Osteoblast (primary cell): ENCODE data around the gene CCDC71. TPM values are rescaled to one million over a fixed set of nuclear protein-coding genes. Genes with fewer than 3 reads are reported as not detected.

ENCODE experiments used
- DNase-seq: peaks from one replicate; pipeline ENCODE4 v3.0.0; 2011; ENCODE audit warnings: low spot score, mixed read lengths; ENCODE audit not compliant: insufficient read length; ENCODE audit errors: missing footprints
- H2AFZ ChIP-seq: 2 replicates; pipeline ENCODE4 v1.6.0; 2011; ENCODE audit warnings: mild to moderate bottlenecking, low read length
- H3K27ac ChIP-seq: 2 replicates; pipeline ENCODE4 v1.5.1; 2011; ENCODE audit warnings: mild to moderate bottlenecking, low read depth, low read length, moderate library complexity
- H3K27me3 ChIP-seq: 2 replicates; pipeline ENCODE4 v1.6.0; 2012; ENCODE audit warnings: mild to moderate bottlenecking, control low read depth, inconsistent platforms, low read length, moderate library complexity; ENCODE audit not compliant: insufficient read depth
- H3K36me3 ChIP-seq: 2 replicates; pipeline ENCODE4 v1.5.1; 2011; ENCODE audit warnings: mild to moderate bottlenecking, low read length, control low read depth, moderate library complexity; ENCODE audit not compliant: insufficient read depth
- H3K4me1 ChIP-seq: 2 replicates; pipeline ENCODE4 v1.5.1; 2011; ENCODE audit warnings: mild to moderate bottlenecking, low read length, control low read depth, moderate library complexity; ENCODE audit not compliant: insufficient read depth
- H3K4me2 ChIP-seq: 2 replicates; pipeline ENCODE4 v1.6.0; 2011; ENCODE audit warnings: mild to moderate bottlenecking, low read length; ENCODE audit not compliant: insufficient read depth
- H3K4me3 ChIP-seq: fragments of 200-600 bp; sonication (generic); 3 replicates; pipeline ENCODE4 v1.5.1; 2012; ENCODE audit warnings: mild to moderate bottlenecking, low read length, inconsistent platforms; ENCODE audit not compliant: insufficient read depth
- H3K79me2 ChIP-seq: 2 replicates; pipeline ENCODE4 v1.6.0; 2012; ENCODE audit warnings: mild to moderate bottlenecking, low read length, control low read depth, inconsistent platforms; ENCODE audit not compliant: insufficient read depth
- H3K9me3 ChIP-seq: 2 replicates; pipeline ENCODE4 v1.5.1; 2011; ENCODE audit warnings: low read depth, low read length, control low read depth
- H4K20me1 ChIP-seq: 2 replicates; pipeline ENCODE4 v1.6.0; 2012; ENCODE audit warnings: mild to moderate bottlenecking, low read length, control low read depth; ENCODE audit not compliant: insufficient read depth
- total RNA-seq: library from RNA; depleted of rRNA; stranded (reverse); fragments of >200 nt; gene quantifications from 2 replicates; pipeline ENCODE4 v1.2.3, GENCODE V29; 2012
- TF ChIP-seq, protein P1 (sequence below): IDR thresholded peaks from 2 replicates; pipeline ENCODE4 v1.5.1; 2011; ENCODE audit warnings: mild to moderate bottlenecking, low read depth, low read length, moderate library complexity; ENCODE audit errors: extremely low read depth

CCDC71 gene
- total RNA-seq, 1 donor: 22.8 TPM

DNA sequence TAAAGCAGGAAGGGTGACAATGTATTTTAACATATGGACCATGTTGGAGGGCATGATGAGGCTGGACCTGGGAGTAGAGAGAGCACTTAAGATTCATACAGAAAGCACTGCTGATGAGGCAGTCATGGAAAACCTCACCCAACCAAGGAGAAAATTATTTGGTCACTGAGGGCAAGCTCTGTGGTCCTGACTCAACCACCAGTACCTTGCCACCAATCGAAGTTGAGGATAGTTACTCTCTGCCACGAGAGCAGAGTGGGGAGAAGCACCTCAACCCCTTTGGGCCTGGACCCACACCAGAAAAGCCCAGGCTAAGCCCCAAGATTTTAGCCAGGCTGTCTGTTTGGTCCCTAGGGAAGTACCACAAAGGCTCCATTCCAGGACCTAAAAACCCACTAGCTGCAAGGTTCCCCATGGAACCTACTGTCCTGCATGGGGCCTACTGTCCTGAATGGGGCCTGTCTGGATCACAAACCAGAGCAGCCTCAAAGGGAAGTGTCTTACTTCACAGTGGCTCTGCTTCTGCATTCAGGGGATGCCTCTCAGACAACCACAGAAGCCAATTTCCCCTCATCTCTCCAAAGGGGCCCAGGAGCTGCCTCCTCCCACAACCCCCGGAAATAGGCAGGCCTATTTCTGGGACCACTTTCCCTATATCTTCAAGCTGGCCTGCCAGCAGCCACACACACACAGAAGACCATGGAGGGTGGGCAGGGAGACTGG, 4.2 kb downstream of the CCDC71 start:
- no peak overlapping the region for H3K4me2 ChIP-seq
- TF ChIP-seq, protein P1, sequence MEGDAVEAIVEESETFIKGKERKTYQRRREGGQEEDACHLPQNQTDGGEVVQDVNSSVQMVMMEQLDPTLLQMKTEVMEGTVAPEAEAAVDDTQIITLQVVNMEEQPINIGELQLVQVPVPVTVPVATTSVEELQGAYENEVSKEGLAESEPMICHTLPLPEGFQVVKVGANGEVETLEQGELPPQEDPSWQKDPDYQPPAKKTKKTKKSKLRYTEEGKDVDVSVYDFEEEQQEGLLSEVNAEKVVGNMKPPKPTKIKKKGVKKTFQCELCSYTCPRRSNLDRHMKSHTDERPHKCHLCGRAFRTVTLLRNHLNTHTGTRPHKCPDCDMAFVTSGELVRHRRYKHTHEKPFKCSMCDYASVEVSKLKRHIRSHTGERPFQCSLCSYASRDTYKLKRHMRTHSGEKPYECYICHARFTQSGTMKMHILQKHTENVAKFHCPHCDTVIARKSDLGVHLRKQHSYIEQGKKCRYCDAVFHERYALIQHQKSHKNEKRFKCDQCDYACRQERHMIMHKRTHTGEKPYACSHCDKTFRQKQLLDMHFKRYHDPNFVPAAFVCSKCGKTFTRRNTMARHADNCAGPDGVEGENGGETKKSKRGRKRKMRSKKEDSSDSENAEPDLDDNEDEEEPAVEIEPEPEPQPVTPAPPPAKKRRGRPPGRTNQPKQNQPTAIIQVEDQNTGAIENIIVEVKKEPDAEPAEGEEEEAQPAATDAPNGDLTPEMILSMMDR: no peak
- no peak overlapping the region for H3K4me3 ChIP-seq
- H2AFZ ChIP-seq: no peak overlapping the region
- peaks cover 13% of the 10 kb centered on the region for H4K20me1 ChIP-seq
- peaks cover 16% of the 10 kb centered on the region for H3K36me3 ChIP-seq
- peaks cover 14% of the 10 kb centered on the region for H3K4me1 ChIP-seq
- DNase-seq: peak; percentile 56
- peaks cover 33% of the 10 kb centered on the region for H3K79me2 ChIP-seq
- H3K27me3 ChIP-seq: no peaks in the 10 kb centered on the region
- H3K27ac ChIP-seq: no peak overlapping the region
- no peaks in the 10 kb centered on the region for H3K9me3 ChIP-seq

DNA sequence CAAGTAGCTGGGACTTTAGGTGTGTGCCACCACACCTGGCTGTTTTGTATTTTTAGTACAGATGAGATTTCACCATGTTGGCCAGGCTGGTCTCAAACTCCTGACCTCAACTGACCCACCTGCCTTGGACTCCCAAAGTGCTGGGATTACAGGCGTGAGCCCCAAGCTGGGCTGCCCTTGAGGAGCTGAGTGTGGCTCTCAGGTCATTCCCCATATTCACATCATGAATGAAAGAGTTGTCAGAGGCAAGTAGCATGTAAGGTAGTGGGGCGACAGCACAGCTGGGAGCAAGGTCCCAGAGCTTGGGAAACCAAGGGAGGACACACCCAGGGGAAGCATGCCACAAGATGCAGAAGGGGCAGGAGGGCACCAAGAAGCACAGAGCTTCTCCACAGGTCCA, 4.9 kb downstream of the CCDC71 start:
- no peak overlapping the region for H2AFZ ChIP-seq
- H3K79me2 ChIP-seq: peaks cover 28% of the 10 kb centered on the region
- no peaks in the 10 kb centered on the region for H3K27me3 ChIP-seq
- peaks cover 9% of the 10 kb centered on the region for H3K4me1 ChIP-seq
- H4K20me1 ChIP-seq: peaks cover 13% of the 10 kb centered on the region
- no peak overlapping the region for H3K4me3 ChIP-seq
- H3K4me2 ChIP-seq: no peak overlapping the region
- H3K36me3 ChIP-seq: peaks cover 16% of the 10 kb centered on the region
- DNase-seq: peak; percentile 60
- H3K27ac ChIP-seq: no peak overlapping the region
- H3K9me3 ChIP-seq: no peaks in the 10 kb centered on the region
- TF ChIP-seq, protein P1: no peak

DNA sequence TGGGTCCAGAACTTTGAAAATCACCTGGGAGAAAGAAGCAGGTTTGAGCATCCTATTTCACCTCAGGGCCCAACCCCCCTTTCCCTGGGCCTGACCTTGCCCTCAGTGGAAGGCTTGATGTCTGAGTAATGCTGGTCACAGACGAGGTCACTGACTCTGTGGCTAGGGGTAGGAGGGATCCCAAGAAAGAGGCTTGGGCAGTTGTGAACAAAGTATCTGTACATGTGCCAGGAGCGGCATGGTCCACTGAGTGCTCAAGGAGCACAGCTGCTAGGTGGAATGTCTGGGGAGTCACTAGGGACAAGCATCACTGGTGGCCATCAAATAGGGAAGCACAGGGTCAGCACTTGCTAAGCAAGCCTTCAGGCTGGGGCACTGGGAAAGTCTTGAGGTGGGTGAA, 7.3 kb downstream of the CCDC71 start:
- Histone ChIP-seq H2AFZ (no peak overlapping the region), H3K4me1 (no peaks in the 10 kb centered on the region), H3K36me3 (peaks cover 12% of the 10 kb centered on the region), H4K20me1 (peaks cover 6% of the 10 kb centered on the region), H3K9me3 (no peaks in the 10 kb centered on the region), H3K27ac (no peak overlapping the region), H3K27me3 (no peaks in the 10 kb centered on the region), H3K4me3 (no peak overlapping the region), H3K4me2 (no peak overlapping the region), H3K79me2 (peaks cover 5% of the 10 kb centered on the region)
- TF ChIP-seq, protein P1: no peak
- DNase-seq: peak; percentile 49

DNA sequence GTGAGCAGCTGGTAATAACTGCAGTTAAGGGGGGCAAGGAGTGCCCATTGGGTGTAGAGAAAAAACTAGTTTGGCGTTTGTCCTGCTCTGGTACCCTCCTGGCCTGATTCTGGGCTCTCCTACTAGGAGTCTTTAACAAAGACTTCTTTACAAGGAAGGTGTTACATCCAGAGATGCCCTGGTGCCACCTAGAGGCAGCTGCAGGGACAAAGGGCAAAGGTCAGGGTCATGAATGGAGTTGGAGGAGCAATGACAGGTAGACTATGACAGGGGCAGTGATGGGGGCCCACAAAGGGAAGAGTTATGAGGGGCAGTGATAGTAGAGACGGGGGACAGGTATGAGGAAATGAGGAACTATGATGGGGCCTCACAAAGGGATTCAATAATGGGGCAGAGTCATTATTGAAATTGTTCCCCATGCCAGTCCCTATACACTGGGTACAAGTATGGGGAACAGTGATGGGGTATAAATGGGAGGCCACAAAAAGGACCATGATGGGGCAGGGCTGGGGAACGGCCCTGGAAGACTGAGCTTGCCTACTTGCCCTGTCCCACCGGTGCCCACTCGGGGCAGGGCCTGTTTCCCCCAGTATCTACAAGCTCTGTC, 7.9 kb downstream of the CCDC71 start:
- Histone ChIP-seq H3K9me3 (no peaks in the 10 kb centered on the region), H3K4me2 (no peak overlapping the region), H3K27me3 (no peaks in the 10 kb centered on the region), H3K79me2 (peaks cover 2% of the 10 kb centered on the region), H3K27ac (no peak overlapping the region), H2AFZ (no peak overlapping the region), H3K36me3 (peaks cover 6% of the 10 kb centered on the region), H3K4me1 (no peaks in the 10 kb centered on the region), H4K20me1 (peaks cover 6% of the 10 kb centered on the region), H3K4me3 (no peak overlapping the region)
- DNase-seq: peak; percentile 55
- TF ChIP-seq, protein P1: peak; percentile 34
